Fibroblast of lung (primary cell): ENCODE results near the gene OR52I1.

Experiments used
- EZH2 ChIP-seq: IDR thresholded peaks from 2 replicates; pipeline ENCODE4 v1.5.1; 2012; ENCODE audit warnings: low read length, control low read depth, mild to moderate bottlenecking; ENCODE audit errors: missing control alignments
- TF ChIP-seq, protein P1 (sequence below), 2 donors: IDR thresholded peaks in 1 of 2; conservative IDR thresholded peaks in 1 of 2; 1 replicate in 1 of 2; 2 replicates in 1 of 2; pipeline ENCODE4 v1.5.1; 2011 to 2012; ENCODE audit warnings: low read length in 2 of 2, control low read depth in 1 of 2, inconsistent platforms in 1 of 2, low read depth in 1 of 2, mild to moderate bottlenecking in 1 of 2

- TF ChIP-seq, protein P1, sequence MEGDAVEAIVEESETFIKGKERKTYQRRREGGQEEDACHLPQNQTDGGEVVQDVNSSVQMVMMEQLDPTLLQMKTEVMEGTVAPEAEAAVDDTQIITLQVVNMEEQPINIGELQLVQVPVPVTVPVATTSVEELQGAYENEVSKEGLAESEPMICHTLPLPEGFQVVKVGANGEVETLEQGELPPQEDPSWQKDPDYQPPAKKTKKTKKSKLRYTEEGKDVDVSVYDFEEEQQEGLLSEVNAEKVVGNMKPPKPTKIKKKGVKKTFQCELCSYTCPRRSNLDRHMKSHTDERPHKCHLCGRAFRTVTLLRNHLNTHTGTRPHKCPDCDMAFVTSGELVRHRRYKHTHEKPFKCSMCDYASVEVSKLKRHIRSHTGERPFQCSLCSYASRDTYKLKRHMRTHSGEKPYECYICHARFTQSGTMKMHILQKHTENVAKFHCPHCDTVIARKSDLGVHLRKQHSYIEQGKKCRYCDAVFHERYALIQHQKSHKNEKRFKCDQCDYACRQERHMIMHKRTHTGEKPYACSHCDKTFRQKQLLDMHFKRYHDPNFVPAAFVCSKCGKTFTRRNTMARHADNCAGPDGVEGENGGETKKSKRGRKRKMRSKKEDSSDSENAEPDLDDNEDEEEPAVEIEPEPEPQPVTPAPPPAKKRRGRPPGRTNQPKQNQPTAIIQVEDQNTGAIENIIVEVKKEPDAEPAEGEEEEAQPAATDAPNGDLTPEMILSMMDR (conservative IDR thresholded peaks at IDR 0.05 in 1 of 2, IDR thresholded peaks at IDR 0.05 in 1 of 2; ENCODE audit: low read depth in 1 of 2, low read length in 2 of 2): no peak
- no peak for TF ChIP-seq EZH2
Measured at GRCh38 chr11:4611986-4612385, 18.1 kb downstream of the OR52I1 start.
